LNCaP clone FGC (cell line): Measurements from ENCODE around the gene IL11.

Experiments
- DNase-seq: peaks from one replicate; pipeline ENCODE4 v3.0.0-alpha.2; 2011; ENCODE audit warnings: low read depth
- H3K4me3 ChIP-seq: 2 replicates; pipeline ENCODE4 v1.5.1; 2011; ENCODE audit warnings: mild to moderate bottlenecking, low read depth, low read length, control low read depth
- CTCF ChIP-seq: IDR thresholded peaks from 2 replicates; pipeline ENCODE4 v1.5.1; 2012; ENCODE audit warnings: mild to moderate bottlenecking; ENCODE audit not compliant: control insufficient read depth, insufficient read depth; ENCODE audit errors: extremely low read depth

IL11 gene

GRCh38 chr19:55368106-55368505 is 2.2 kb downstream of the IL11 start:
- DNase-seq, result no peak
- no peak overlapping the region for H3K4me3 ChIP-seq
- no peak for TF ChIP-seq CTCF

GRCh38 chr19:55366790-55367189 is 3.5 kb downstream of the IL11 start:
- TF ChIP-seq CTCF, result no peak
- H3K4me3 ChIP-seq, result no peak overlapping the region
- DNase-seq, result no peak

- no peak for DNase-seq
- no peak for TF ChIP-seq CTCF
- H3K4me3 ChIP-seq, result no peak overlapping the region
Observed at GRCh38 chr19:55365964-55366363, 4.3 kb downstream of the IL11 start.

- TF ChIP-seq CTCF, result no peak
- H3K4me3 ChIP-seq, result no peak overlapping the region
- no peak for DNase-seq
Observed at GRCh38 chr19:55365245-55365644, 5.0 kb downstream of the IL11 start.

- DNase-seq, result no peak
- TF ChIP-seq CTCF, result no peak
- H3K4me3 ChIP-seq, result no peak within 1 kb of the TSS
Observed at GRCh38 chr19:55362990-55363716, 7.1 kb downstream of the IL11 start, which contains the start of gene GARIN5B. Gene GARIN5B (minus strand): TSS chr19:55363260. CDS start chr19:55363066, 194 bp downstream.

GRCh38 chr19:55362174-55362989 is 7.9 kb downstream of the IL11 start:
- DNase-seq, result no peak
- H3K4me3 ChIP-seq, result no peak overlapping the region
- TF ChIP-seq CTCF, result no peak

- TF ChIP-seq CTCF, result no peak
- no peak overlapping the region for H3K4me3 ChIP-seq
- no peak for DNase-seq
Observed at GRCh38 chr19:55360902-55361301, 9.4 kb downstream of the IL11 start.
